ENCODE data around the gene CEACAM6.
"Not testable (repeated sequence)": the region's sequence is repeated elsewhere in the genome, so short reads cannot be mapped to it uniquely, and the experiment has no call there.

Gene CEACAM6

DNA sequence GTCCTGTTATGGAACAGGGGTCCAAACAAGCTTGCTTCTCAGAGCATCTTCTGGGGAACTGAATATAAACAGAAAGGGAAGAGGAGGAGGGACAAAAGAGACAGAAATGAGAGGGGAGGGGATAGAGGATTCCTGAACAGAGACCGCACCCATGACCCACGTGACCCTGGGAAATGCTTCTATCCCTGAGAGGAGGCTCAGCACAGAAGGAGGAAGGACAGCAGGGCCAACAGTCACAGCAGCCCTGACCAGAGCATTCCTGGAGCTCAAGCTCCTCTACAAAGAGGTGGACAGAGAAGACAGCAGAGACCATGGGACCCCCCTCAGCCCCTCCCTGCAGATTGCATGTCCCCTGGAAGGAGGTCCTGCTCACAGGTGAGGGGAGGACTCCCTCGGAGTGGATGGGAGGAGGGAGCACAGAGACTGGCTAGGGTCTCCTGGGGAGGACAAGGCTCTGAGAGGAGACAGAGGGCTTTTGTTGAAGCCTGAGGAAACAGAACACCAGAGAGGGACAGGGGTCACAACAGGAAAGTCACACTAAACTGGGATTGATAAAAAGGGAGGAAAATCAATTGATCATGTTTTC, at the start of gene CEACAM6:
CEACAM6 (plus strand) TSS at position 203 of the 586 bp plus-strand sequence; CDS start at position 312, 109 bp downstream.
- DNase-seq = no peak

DNA sequence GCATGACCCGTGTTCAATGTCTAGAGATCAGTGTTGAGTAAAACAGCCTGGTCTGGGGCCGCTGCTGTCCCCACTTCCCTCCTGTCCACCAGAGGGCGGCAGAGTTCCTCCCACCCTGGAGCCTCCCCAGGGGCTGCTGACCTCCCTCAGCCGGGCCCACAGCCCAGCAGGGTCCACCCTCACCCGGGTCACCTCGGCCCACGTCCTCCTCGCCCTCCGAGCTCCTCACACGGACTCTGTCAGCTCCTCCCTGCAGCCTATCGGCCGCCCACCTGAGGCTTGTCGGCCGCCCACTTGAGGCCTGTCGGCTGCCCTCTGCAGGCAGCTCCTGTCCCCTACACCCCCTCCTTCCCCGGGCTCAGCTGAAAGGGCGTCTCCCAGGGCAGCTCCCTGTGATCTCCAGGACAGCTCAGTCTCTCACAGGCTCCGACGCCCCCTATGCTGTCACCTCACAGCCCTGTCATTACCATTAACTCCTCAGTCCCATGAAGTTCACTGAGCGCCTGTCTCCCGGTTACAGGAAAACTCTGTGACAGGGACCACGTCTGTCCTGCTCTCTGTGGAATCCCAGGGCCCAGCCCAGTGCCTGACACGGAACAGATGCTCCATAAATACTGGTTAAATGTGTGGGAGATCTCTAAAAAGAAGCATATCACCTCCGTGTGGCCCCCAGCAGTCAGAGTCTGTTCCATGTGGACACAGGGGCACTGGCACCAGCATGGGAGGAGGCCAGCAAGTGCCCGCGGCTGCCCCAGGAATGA, 48.4 kb upstream of the CEACAM6 start:
- peak; percentile 80 for DNase-seq

DNA sequence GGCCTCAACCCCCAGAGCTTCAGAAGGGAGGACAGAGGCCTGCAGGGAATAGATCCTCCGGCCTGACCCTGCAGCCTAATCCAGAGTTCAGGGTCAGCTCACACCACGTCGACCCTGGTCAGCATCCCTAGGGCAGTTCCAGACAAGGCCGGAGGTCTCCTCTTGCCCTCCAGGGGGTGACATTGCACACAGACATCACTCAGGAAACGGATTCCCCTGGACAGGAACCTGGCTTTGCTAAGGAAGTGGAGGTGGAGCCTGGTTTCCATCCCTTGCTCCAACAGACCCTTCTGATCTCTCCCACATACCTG, 47.9 kb upstream of the CEACAM6 start:
- DNase-seq = no peak

DNA sequence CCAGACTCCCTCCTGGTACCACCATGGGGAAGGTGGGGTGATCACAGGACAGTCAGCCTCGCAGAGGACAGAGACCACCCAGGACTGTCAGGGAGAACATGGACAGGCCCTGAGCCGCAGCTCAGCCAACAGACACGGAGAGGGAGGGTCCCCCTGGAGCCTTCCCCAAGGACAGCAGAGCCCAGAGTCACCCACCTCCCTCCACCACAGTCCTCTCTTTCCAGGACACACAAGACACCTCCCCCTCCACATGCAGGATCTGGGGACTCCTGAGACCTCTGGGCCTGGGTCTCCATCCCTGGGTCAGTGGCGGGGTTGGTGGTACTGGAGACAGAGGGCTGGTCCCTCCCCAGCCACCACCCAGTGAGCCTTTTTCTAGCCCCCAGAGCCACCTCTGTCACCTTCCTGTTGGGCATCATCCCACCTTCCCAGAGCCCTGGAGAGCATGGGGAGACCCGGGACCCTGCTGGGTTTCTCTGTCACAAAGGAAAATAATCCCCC, 47.4 kb upstream of the CEACAM6 start:
- no peak for DNase-seq

DNA sequence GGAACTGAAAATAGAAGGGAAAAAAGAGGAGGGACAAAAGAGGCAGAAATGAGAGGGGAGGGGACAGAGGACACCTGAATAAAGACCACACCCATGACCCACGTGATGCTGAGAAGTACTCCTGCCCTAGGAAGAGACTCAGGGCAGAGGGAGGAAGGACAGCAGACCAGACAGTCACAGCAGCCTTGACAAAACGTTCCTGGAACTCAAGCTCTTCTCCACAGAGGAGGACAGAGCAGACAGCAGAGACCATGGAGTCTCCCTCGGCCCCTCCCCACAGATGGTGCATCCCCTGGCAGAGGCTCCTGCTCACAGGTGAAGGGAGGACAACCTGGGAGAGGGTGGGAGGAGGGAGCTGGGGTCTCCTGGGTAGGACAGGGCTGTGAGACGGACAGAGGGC, 46.8 kb upstream of the CEACAM6 start, which contains the start of gene CEACAM5:
CEACAM5 (plus strand) TSS at position 146 of the 400 bp plus-strand sequence; CDS start at position 252, 106 bp downstream.
- no peak for DNase-seq

DNA sequence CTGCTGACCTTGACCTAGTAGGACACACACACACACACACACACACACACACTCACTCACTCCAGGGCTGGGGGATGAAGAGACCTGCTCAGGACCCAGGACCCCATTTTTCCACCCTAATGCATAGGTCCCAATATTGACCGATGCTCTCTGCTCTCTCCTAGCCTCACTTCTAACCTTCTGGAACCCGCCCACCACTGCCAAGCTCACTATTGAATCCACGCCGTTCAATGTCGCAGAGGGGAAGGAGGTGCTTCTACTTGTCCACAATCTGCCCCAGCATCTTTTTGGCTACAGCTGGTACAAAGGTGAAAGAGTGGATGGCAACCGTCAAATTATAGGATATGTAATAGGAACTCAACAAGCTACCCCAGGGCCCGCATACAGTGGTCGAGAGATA, 45.8 kb upstream of the CEACAM6 start:
- not testable (repeated sequence) for DNase-seq

DNA sequence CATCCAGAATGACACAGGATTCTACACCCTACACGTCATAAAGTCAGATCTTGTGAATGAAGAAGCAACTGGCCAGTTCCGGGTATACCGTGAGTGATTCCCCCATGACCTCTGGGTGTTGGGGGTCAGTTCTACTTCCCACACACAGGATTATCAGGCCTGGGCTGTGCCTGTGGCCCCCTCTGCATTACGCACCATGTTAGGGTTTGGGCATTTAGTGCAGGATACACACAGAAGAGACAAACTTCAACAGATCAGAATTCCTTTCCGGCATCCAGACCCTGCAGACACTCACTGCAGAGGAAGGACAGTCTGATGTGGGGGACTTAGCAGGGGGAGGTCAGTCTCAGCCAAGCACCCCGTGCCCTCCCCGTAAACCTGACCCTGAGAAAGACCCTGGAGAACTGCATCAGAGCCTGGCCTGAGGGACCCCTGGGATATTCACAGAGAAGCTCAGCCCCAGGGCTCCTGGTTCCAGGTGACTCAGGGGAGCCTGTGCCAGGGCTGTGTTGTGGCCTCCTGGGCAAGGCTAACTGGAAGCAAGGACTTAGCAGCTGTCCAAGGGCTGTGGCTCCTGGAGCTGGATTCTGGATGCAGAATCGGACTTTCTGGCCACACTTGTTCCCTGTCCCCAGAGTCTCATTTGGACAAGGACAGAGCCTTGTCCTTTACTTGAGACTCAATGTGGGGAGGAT, 45.2 kb upstream of the CEACAM6 start:
- no peak for DNase-seq

DNA sequence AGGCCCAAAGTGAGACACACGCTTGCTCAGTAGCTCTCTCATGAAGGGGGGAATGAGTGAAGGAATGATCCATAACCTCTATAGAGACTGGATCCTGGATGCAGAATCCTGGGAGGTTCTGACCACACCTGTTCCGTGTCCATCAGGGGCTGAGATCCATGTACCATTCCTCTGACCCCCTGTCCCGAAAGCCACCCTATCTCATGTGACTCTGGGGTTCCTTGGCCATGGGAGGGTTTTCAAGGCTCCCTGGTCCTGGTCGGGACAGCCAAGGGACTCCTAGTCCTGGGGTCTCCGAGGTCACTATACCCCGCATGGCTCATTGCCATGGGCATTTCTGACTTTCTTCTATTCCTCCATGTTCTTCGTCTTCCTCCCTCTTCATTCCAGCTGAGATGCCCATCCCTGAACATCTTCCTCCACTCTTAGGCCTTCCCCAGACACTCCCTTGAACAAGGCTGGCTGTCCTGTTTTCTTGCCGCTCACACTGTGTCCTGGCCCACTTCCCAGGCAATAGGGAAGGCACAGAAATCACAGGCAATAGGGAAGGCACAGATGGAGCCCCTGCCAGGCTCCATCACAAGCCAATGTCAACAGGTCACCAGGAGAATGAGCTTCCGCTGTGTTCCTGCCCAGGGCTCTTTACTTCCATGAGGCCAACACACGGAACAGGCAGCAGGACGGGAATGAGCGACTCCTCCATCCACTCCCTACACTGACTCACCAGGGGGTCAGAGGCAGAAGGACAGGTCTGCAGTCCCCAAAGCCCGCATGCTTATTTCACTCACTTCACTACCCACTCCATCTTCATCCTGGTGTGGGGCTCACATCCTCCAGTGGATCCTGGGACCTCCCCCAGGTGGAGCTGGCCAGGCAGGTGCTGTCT, 43.7 kb upstream of the CEACAM6 start:
- DNase-seq = no peak

DNA sequence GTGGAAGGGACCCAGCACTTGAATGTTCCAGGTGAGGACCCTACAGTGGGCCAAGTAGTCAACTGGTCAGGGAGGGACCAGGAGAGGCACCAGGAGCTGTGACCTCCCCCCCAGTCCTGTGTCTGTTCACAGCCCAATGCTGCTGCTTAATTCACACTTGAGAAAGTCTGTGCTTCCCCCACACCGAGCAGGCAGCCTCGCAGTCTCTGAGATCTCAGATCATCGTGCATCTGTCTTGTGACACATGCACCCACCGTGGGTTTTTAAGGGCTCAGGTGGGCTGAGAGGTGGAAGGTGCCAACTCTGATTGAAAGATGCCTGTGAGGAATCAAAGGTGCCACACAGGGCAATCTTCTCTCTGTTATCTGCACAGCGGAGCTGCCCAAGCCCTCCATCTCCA, 40.7 kb upstream of the CEACAM6 start:
- no peak for DNase-seq

DNA sequence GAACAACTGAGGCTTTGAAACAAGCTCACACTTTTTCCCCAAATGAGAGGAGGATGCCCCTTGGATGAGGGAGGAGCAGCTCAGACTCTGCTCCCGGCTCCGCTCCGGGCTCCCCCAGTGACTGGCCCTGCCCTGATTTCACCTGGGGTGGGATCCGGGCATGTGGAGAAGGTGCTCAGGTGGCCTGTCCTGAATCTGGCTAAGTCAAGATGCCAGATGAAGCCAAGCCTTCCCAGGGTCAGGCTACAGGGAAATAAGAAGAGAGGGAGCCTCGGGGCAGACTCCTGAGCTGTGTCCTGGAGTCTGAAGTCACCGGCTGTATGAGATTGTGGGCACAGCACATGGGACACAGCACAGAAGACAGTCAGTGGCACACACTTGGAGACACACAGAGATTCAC, 36.6 kb upstream of the CEACAM6 start:
- no peak for DNase-seq

DNA sequence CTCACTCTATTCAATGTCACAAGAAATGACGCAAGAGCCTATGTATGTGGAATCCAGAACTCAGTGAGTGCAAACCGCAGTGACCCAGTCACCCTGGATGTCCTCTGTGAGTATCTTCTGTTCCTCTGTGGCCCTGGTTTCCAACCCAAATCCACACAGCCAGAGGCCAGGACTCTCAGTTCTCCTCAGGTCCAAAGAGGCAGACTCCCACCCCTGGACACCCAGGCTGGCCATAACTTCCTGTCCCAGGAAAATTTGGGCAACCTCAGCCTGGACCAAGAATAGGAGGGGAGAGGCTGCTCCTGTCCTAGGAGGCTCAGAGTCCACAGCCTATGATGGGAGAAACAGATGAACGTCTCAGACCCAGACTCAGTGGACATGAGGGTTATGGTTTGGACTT, 35.2 kb upstream of the CEACAM6 start:
- DNase-seq = no peak

DNA sequence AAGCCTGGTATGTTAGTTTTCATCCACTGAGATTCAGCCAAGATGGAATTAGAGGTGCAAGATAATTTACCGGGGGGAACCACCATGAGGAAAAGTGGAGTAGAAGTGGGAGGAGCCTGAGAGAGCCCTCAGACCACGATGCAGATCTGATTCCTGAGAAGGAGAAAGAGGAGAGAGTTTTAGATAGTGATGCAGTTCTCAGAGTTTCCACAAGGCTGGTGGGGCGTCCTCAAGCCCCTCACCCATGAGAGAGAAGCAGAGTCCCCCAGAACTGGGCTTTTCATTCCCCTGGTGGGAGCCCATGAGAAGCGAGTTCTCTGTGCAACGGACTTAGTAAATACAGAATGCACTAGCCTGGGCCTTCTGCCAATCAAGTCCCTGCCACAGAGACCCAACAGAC, 28.8 kb upstream of the CEACAM6 start:
- no peak for DNase-seq

DNA sequence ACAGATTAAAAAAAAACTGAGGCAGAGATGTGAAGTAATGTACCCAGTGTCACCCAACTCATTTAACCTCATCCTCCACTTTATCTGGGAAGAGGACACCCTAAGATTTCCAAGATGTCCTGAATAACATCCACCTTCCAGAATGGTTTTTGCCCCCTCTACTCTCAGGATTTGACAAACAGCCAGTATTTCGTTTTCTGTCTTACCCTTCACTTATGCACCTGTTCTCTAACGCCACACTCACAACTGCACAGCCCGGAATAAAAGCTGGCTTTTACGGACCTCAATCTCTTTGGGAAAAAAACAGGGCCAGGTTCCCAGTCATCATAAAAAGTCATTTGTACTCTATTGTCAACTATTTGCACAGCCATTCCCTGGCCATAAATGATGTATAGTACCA, 21.2 kb upstream of the CEACAM6 start:
- no peak for DNase-seq

DNA sequence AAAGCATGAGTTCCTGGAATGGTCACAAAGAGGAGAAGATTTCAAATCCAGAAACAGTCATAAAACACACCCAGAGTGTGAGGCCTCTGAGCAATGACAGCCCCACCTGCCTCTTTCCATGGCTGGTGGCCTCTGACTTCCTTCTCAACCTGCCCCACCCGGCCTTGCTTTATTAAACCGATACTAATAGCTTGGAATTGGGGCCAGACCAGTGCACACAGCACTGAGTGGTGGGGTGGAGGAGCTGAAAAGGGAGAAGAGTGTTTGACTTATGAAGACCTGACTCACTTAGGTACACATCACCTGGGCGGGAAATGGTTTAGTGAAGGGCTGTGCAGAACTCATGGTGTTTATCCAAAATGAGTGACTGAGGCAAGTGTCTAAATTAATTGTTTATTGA, 20.7 kb upstream of the CEACAM6 start:
- DNase-seq = no peak

DNA sequence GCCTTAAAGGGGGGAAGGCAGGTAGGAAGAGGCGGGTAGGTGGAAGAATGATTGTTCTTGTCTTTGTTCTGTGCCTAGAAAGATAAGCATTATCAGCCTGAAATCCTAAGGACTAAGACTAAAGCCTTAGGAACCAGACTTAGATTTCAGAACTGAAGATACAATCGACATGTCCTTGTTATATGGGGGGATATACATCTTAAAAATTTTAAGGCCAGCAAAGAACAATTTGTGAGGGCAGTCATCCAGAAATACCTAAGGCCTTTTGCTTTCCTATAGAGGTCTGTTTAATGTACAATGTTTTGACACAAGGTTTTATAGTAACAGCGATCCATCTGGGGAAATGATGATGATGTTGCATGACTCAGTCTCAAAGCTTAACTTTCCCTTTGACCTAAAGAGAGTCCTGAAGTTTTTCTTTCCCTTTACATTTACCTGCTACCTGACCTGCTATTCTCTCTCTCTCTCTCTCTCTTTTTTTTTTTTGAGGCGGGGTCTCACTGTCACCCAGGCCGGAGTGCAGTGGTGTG, 20.2 kb upstream of the CEACAM6 start:
- DNase-seq = no peak

DNA sequence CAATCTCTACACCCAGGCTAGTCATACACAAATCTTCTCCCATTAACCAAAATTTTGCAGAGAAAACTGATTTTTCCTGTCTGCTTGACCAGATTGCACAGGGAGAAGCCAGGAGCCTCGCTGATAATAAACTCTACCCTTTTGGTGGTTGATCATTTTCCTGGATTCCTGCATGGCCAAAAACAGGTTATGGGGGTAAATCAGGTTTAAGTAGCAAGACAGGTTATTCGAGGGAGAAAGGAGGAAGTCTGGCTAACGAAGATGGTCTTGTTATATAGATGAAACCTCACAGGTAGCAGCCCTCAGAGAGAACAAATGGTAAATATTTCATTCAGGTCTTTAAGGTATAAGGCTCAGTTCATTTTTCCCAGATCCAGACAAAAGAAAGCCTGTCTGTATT, 16.0 kb upstream of the CEACAM6 start:
- DNase-seq = no peak

DNA sequence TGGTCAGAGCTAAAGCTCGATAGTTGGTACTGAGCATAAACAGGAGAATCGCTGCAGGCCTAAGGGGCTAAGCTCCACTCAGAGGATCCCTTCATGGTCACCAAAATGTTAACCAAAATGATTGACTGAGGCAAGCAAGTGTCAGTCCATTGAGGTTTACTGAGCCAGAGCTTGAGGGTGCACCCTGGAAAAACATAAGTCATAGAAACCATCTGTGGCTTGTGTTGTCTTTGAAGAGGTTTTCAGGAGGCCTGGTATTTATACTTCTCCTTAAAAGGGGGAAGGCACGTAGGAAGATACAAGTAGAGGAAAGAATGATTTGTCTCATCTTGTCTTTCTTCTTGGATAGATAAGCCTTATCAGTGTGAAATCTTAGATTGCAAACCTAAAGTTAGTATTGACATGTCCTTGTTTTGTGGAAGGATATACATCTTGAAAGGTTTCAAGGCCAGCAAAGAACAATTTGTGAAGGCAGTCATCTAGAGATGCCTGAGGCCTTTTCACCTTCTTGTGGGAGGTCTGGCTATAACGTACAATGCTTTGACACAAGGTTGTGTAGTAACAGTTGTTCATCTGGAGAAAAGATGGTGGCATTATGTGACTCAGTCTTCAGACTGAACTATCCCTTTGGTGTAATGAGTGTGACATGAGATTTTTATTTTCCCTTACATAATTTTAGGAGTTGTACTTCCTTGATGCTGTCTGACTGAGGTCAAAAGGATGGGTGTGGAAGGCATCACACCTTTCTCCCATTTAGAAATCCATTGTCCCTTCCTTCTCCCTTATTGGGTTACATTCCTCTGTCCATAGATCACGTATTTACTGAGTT, 14.7 kb upstream of the CEACAM6 start:
- DNase-seq = peak; percentile 26

DNA sequence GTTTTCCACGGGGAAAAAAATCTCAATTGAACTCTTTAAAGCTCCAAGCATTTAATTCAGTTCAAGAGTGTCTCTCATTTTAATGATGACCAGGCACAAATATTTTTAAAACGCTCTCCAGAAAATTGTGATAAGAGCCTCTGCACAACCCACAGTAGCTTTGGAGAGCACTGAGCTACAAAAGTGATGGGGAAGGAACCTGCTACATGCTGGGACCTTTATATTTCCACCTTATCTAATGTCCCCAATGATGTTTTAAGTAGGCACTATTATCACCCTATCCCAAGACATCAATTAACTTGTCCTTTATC, 14.1 kb upstream of the CEACAM6 start:
- no peak for DNase-seq

DNA sequence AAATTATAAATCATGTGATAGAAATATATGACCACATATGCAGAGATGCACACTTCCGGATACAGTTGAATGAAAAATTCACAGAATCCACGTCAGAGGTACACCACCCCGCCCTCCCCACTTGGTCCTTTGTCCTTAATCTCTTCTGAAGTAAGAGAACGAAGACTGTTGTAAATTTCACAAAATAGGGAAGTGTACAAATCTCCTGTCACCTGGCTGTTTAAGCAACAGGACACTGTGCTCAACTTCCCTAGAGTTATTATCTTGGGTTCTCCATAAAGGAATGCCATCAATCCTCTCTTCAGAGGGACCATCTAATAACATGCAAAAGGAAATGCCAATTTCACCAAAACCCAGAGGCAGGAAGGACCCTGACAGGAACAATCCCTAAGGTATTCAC, 10.5 kb upstream of the CEACAM6 start:
- no peak for DNase-seq

DNA sequence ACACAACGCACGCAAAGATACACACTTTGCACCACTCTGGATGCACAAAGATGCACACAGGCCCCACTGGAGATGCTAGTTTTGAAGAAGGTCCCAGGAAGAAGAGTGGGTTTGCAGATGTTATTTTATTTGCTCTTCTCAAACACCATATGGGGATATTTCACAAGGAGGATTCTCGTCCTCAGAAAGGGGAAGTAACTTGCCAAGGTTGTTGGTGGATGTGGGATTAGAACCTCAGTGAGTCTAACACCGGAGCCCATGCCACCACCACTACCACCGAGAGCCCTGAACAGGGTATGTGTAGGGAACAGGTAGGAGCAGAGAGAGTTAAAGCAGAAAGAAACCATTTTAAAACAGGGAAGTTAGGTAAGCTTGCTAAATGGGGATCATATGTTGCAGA, 9.6 kb upstream of the CEACAM6 start:
- no peak for DNase-seq

DNA sequence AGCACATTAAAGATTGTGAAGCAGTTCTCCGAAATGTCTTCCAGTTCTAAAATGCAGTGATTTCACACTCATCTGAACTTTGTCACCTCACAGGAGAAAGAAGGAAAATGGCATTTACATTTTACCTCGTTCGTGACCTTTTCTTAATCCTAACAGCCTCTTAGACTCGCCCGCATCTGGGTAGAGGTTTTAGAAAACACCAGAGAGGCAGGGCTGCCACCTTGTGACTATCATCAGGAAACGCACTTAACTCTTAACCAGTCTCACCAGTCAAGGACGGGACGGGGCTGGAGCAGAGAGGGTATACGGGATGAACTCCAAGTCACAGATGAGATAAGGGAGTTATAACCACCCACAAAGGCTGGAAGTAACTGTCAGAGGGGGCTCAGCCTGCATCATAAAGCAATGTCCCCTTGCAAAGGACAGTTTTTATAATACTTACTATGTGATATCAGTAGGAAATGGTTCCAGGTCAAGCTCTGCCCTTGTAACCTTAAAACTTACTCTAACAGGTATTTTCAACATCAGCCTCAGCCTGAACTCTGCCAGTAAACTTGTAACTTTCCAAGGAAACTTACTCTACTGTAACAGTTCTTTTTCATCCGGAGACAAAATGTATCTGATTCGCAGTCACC, 8.6 kb upstream of the CEACAM6 start:
- DNase-seq = peak; percentile 67

DNA sequence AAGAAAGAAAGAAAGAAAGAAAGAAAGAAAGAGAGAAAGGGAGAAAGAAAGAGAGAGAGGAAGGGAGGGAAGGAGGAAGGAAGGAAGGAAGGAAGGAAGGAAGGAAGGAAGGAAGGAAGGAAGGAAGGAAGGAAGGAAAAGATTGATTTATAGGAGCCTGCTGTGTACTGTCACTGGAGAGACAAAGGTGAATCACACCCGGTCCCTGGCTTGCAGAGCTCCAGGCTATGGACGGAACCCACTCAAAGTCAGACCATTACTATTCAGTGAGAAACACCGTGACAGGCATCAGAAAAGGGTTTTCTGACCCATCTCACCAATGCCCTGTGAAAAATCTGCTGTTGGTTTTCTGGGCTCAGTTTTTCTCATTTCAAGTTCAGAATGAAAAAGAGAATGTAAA, 7.3 kb upstream of the CEACAM6 start:
- no peak for DNase-seq
